Measurements from ENCODE around the gene FAM53B.

Gene FAM53B

GRCh38 chr10:124609698-124610097 is 134.5 kb downstream of the FAM53B start:
- peak overlapping the region in 1 of 3 experiments; percentile 76 for H3K27ac Mint-ChIP-seq
- no peaks in the 10 kb centered on the region for H3K4me1 Mint-ChIP-seq
- H3K27me3 Mint-ChIP-seq (ENCODE audit: low read depth): no peaks in the 10 kb centered on the region
- TF ChIP-seq, protein P1, sequence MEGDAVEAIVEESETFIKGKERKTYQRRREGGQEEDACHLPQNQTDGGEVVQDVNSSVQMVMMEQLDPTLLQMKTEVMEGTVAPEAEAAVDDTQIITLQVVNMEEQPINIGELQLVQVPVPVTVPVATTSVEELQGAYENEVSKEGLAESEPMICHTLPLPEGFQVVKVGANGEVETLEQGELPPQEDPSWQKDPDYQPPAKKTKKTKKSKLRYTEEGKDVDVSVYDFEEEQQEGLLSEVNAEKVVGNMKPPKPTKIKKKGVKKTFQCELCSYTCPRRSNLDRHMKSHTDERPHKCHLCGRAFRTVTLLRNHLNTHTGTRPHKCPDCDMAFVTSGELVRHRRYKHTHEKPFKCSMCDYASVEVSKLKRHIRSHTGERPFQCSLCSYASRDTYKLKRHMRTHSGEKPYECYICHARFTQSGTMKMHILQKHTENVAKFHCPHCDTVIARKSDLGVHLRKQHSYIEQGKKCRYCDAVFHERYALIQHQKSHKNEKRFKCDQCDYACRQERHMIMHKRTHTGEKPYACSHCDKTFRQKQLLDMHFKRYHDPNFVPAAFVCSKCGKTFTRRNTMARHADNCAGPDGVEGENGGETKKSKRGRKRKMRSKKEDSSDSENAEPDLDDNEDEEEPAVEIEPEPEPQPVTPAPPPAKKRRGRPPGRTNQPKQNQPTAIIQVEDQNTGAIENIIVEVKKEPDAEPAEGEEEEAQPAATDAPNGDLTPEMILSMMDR (IDR thresholded peaks at IDR 0.05; ENCODE audit: unreplicated experiment in 3 of 3): no peak
- no peaks in the 10 kb centered on the region for H3K36me3 Mint-ChIP-seq (ENCODE audit: low read depth)
- H3K9me3 Mint-ChIP-seq: no peaks in the 10 kb centered on the region
- H3K4me3 Mint-ChIP-seq: no peak overlapping the region

- Mint-ChIP-seq H3K27me3 (ENCODE audit: low read depth) (no peaks in the 10 kb centered on the region), H3K4me1 (no peaks in the 10 kb centered on the region), H3K9me3 (no peaks in the 10 kb centered on the region), H3K36me3 (ENCODE audit: low read depth) (no peaks in the 10 kb centered on the region), H3K4me3 (no peak overlapping the region), H3K27ac (no peak overlapping the region)
- TF ChIP-seq, protein P1 (IDR thresholded peaks at IDR 0.05; ENCODE audit: unreplicated experiment in 3 of 3): no peak
Measured at GRCh38 chr10:124608093-124608721, 136.0 kb downstream of the FAM53B start.

GRCh38 chr10:124607693-124608092 is 136.5 kb downstream of the FAM53B start:
- H3K27me3 Mint-ChIP-seq (ENCODE audit: low read depth): no peaks in the 10 kb centered on the region
- H3K27ac Mint-ChIP-seq: no peak overlapping the region
- TF ChIP-seq, protein P1 (IDR thresholded peaks at IDR 0.05; ENCODE audit: unreplicated experiment in 3 of 3): no peak
- H3K4me1 Mint-ChIP-seq: no peaks in the 10 kb centered on the region
- H3K4me3 Mint-ChIP-seq: no peak overlapping the region
- H3K36me3 Mint-ChIP-seq (ENCODE audit: low read depth): no peaks in the 10 kb centered on the region
- no peaks in the 10 kb centered on the region for H3K9me3 Mint-ChIP-seq

DNA sequence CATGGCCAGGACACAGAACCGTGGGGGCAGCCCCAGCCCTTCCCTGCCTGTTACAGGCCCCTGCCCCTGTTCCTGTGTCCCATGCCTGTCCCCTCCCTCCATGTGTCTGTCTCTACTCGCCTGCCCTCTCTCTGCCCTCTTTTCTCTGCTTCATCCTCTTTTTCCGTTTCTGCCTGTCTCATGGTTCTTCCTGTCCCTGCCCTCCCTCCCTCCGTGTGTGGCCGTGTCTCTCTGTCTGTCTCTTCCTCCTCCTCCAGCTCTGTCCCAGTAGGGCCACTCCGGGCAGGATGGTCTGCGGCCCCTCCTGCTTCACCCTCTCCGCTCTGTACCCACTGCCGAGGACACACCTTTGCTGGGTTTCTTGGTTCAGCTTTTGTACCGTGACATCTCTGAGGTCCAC is 137.4 kb downstream of the FAM53B start:
- TF ChIP-seq, protein P1 (IDR thresholded peaks at IDR 0.05; ENCODE audit: unreplicated experiment in 3 of 3): no peak
- Mint-ChIP-seq H3K36me3 (ENCODE audit: low read depth) (no peaks in the 10 kb centered on the region), H3K4me1 (no peaks in the 10 kb centered on the region), H3K27me3 (ENCODE audit: low read depth) (no peaks in the 10 kb centered on the region), H3K9me3 (no peaks in the 10 kb centered on the region), H3K27ac (no peak overlapping the region), H3K4me3 (no peak overlapping the region)

- no peaks in the 10 kb centered on the region for H3K36me3 Mint-ChIP-seq (ENCODE audit: low read depth)
- no peaks in the 10 kb centered on the region for H3K9me3 Mint-ChIP-seq
- TF ChIP-seq, protein P1 (IDR thresholded peaks at IDR 0.05; ENCODE audit: unreplicated experiment in 3 of 3): no peak
- no peak overlapping the region for H3K27ac Mint-ChIP-seq
- no peaks in the 10 kb centered on the region for H3K4me1 Mint-ChIP-seq
- H3K27me3 Mint-ChIP-seq (ENCODE audit: low read depth): no peaks in the 10 kb centered on the region
- H3K4me3 Mint-ChIP-seq: no peak overlapping the region
Measured at GRCh38 chr10:124605856-124606812, 138.0 kb downstream of the FAM53B start.
